ENCODE measurements around the gene DYNLL1. TPM values are rescaled to one million over a fixed set of nuclear protein-coding genes. Genes with fewer than 3 reads are reported as not detected.

DYNLL1 gene
- total and polyA plus RNA-seq, 2 experiments from 2014 or later = 310 to 868 TPM

GRCh38 chr12:120474616-120474960 is 21.3 kb upstream of the DYNLL1 start:
- TF ChIP-seq JUNB (IDR thresholded peaks at IDR 0.05; ENCODE audit: unreplicated experiment) (no peak), CTCF (conservative IDR thresholded peaks at IDR 0.05; ENCODE audit: low read depth in 2 of 2) (no peak), ZNF462 (CRISPR knock-in tag; IDR thresholded peaks at IDR 0.05) (no peak), ETS1 (IDR thresholded peaks at IDR 0.05) (no peak), NANOG (IDR thresholded peaks at IDR 0.05; ENCODE audit: borderline replicate concordance) (no peak), ZNF331 (CRISPR knock-in tag; IDR thresholded peaks at IDR 0.05; ENCODE audit: low read depth) (no peak), REST (IDR thresholded peaks at IDR 0.05; ENCODE audit: unreplicated experiment) (no peak), CREB1 (CRISPR knock-in tag; IDR thresholded peaks at IDR 0.05; ENCODE audit: low read depth) (no peak), POLR2AphosphoS5 (IDR thresholded peaks at IDR 0.05; ENCODE audit: low read depth) (no peak), EZH2phosphoT487 (IDR thresholded peaks at IDR 0.05; ENCODE audit: unreplicated experiment) (no peak), ZNF114 (CRISPR knock-in tag; IDR thresholded peaks at IDR 0.05) (no peak), EZH2 (IDR thresholded peaks at IDR 0.05; ENCODE audit: low read depth, unreplicated experiment) (no peak), STAT1 (IDR thresholded peaks at IDR 0.05; ENCODE audit: unreplicated experiment) (no peak)
- DNase-seq (ENCODE audit: low spot score) (peak; percentile 42), ATAC-seq (no peak)
- Histone ChIP-seq H3K4me2 (no peak overlapping the region), H3K27ac (ENCODE audit: low read depth) (peak overlapping the region; percentile 33), H3K4me1 (ENCODE audit: insufficient read depth) (0 out of 2 replicates have a peak, but pooled peaks cover 3% of the 10 kb centered on the region), H3F3A (replicated peaks; ENCODE audit: low read depth) (0 out of 2 replicates have a peak, but pooled peaks cover 5% of the 10 kb centered on the region), H3K36me3 (ENCODE audit: insufficient read depth) (no peaks in the 10 kb centered on the region), H3K79me2 (replicated peaks; ENCODE audit: insufficient read depth) (no peaks in the 10 kb centered on the region; the same call in 1 of the 2 replicates), H4K20me1 (replicated peaks; ENCODE audit: insufficient read depth) (0 out of 2 replicates have a peak, but pooled peaks cover 4% of the 10 kb centered on the region), H2AFZ (no peak overlapping the region), H3K9me2 (ENCODE audit: insufficient read depth) (no peaks in the 10 kb centered on the region), H3K27me3 (ENCODE audit: insufficient read depth) (no peaks in the 10 kb centered on the region), H3K4me3 (no peak overlapping the region)
- peaks cover 18% of the 10 kb centered on the region for H3K4me1 Mint-ChIP-seq
- peaks cover 6% of the 10 kb centered on the region for H3K27me3 Mint-ChIP-seq (ENCODE audit: insufficient read depth, low read depth, poor library complexity)
- H3K27ac Mint-ChIP-seq = 0 out of 2 replicates have a peak overlapping the region, but pooled peaks have one; percentile 1
- no peaks in the 10 kb centered on the region for H3K36me3 Mint-ChIP-seq (ENCODE audit: low read depth)
- H3K9me3 Mint-ChIP-seq = no peaks in the 10 kb centered on the region
- no peak overlapping the region for H3K4me3 Mint-ChIP-seq

Data from GM23338 (cell line).